Effector CD4-positive, alpha-beta T cell (primary cell): Measurements from ENCODE around the gene ETHE1.
"Not testable (repeated sequence)": the region's sequence is repeated elsewhere in the genome, so short reads cannot be mapped to it uniquely, and the experiment has no call there.

Experiments used
- DNase-seq: peaks from one replicate; pipeline ENCODE4 v3.0.0-alpha.2; 2020

The ETHE1 gene

DNA sequence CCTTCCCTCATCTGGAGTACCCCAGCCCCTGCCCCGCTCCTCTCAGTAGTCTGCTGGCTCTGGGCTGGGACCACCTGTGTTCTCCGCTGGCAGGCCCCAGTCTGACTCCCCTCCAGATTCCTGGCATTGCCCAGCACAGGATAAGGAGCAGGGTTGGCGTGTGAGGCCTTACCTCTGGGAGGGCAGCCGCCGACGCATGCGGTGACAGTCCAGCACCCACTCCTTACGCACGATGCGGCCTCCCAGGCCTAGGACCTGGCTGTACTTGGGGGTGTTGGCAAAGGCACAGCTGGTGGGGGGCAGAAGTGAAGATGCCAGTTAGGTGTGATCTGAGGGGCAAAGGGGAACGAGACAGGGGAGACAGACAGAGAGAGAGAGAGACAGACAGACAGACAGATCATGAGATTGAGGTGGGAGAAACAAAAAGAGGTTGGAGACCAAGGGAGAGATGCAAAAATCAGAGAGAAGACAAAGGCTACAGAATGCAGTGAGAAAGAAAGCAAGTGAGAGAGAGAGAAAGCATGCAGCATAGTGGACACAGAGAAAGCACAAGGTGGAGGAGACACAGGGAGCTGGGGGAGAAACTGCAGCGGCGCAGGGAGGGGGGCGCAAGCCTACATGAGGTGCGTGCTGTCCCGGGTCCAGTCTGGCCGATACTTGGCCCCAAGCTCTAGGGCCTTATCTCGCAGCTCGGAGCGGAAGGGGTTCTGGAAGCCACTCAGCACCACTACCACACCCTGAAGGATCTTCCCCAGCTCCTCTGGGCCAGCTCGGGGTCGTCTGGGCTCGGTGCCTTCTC, 24.6 kb upstream of the ETHE1 start:
- DNase-seq: no peak

DNA sequence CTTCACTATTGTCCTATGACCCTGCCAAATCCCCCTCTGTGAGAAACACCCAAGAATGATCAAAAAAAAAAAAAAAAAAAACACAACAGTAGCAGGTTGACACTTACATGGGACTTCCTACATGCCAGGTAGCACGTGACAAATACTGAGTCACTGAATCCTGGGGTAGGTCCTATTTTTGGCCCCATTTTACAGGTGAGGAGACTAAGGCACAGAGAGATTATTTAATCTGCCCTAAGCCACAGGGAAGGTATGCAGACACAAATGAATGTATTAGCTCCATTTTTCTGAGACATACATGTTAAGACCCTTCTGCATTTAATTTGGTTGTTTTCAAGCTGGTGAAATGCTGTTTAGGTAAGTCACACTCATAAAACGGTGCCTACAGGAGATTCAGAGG, 21.7 kb upstream of the ETHE1 start:
- no peak for DNase-seq

DNA sequence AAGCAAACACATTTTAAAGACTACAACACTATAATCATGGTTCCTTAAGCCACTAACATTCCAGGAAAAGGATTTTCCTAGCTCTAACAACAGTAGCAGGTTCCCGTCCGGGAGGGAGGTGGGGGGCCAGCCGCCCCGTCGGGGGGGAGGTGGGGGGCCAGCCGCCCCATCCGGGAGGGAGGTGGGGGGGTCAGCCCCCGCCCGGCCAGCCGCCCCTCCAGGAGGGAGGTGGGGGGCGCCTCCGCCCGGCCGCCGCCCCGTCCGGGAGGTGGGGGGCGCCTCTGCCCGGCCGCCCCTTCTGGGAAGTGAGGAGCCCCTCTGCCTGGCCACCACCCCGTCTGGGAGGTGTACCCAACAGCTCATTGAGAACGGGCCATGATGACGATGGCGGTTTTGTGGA, 20.9 kb upstream of the ETHE1 start:
- not testable (repeated sequence) for DNase-seq

- DNase-seq: no peak
Observed at GRCh38 chr19:43546581-43546980, 19.6 kb upstream of the ETHE1 start.

DNA sequence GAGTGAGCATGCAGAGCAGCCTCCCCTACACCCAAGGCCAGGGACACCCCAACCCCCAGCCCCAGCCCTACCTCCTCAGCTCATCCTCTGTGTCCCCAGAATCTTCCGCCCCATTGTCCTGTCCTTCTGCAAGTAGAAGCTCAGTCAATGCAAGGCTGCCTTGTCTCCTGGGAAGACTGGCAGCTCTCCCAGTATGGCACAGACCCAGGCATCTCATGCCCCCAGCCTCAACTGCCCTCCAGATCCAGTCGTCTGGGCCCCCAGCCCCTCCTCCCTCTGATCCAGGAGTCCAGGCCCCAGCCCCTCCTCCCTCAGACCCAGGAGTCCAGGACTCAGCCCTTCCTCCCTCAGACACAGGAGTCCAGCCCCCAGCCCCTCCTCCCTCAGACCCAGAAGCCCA, 19.0 kb upstream of the ETHE1 start:
- no peak for DNase-seq

DNA sequence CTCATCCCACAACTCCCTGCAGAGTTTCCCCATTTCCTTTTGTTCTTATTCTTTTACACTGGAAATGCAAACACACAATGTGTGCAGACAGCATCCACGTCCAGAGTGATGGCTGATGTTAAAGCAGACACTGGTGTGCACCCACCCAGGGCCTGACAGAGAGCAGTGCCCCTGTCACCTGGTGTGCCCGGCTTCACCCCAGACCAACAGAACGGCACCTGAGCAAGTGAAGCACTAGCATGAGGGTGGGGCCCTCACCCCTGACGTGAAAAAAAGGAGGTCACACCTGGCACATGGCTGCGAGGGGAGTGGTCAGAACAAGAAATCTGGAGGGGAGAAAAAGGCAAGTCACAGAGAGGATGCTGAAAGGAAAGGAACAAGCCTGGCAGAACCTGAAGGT, 18.3 kb upstream of the ETHE1 start:
- no peak for DNase-seq

DNA sequence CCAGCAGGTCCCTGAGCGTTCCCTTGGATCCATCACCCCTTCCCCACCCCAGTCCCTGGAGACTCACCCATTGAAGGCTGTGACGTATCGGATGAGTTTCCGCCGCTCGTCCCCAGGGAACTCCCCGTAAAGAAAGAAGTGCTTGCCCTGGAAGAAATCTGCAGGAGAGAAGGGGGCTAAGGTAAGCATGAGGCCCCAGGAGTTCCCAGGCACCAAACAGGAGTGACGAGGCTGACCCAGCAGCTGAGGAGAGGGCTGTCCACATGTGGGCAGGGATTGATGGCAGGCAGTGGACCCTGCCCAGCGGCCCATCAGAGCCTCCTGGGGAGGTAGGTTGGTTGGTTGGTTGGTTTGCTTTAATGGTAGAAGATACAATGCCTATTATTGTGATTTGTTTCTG, 17.1 kb upstream of the ETHE1 start:
- DNase-seq: no peak

- no peak for DNase-seq
Observed at GRCh38 chr19:43541920-43542650, 15.1 kb upstream of the ETHE1 start.

GRCh38 chr19:43540381-43540780, 13.4 kb upstream of the ETHE1 start:
- DNase-seq: no peak

- DNase-seq: no peak
Observed at GRCh38 chr19:43538922-43539321, 11.9 kb upstream of the ETHE1 start.

GRCh38 chr19:43534816-43535761, 8.1 kb upstream of the ETHE1 start:
- DNase-seq: no peak

GRCh38 chr19:43534305-43534815, 7.4 kb upstream of the ETHE1 start:
- DNase-seq: no peak

DNA sequence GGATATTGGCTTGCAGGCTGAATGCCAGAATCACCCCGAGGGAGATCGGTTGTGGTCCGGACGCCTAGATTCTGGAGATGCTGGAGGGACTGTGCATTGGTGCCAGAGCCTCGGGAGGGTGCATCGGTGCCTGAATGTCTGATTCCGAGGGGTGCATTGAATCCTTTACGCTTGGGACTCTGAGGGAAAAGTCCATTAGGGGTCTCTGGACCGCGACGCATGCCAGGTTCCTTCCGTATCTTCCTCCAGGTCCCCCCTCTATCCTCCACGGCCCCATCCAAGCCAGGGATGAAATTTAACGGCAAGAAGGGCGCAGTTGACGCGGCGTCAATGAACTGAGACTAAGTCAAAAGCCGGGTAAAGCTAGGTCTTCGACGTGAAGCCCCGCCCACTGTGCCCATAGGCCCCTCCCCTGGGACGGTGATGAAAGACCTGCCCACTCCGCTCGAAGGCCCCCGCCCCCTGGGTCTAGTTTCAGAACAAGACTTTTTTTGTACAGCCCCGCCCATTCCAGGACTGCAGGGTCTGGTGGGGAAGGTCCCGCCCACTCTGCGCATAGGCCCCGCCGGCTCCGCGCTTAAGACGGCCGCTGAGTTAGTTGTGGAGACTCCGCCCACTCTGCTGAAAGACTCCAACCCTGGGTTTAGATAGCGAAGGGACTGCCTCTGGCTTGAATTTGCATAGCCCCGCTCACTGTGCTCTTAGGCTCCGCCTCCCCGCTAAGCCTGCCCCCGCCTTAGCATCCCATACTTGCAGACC, 6.7 kb upstream of the ETHE1 start:
- DNase-seq: peak; percentile 87

DNA sequence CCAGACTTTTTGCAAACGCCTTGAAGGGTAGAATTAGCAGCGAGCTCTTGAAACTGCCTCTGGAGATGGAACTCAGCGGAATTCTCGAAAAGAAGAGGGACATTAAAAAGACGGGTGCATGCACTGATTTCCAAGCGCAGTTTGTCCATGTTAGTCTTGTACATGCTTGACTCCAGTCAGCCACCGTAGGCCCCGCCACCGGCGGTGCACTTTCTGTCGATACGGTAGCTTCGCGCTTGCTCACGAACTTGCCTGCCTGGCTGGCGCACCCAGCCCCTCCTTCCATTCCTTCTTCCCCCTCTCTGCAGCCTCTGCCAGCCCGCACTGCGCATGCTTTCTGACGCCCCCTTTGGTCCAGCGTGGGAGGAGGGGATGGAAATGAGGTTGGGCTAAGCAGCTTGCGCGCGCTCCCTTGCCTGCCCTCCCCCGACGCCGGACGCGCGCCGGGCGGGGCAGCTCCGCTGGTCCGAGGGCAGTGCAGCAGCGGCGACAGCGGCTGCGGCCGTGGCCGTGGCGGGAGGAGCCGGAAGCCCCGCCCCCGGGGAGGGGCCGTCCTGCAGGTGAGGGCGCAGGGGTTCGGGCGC, 6.1 kb upstream of the ETHE1 start, which contains the start of gene ZNF575:
Gene ZNF575 (plus strand): TSS at position 227 of the 584 bp plus-strand sequence. CDS start 1,235 bp downstream, outside the sequence.
- DNase-seq: peak; percentile 67

DNA sequence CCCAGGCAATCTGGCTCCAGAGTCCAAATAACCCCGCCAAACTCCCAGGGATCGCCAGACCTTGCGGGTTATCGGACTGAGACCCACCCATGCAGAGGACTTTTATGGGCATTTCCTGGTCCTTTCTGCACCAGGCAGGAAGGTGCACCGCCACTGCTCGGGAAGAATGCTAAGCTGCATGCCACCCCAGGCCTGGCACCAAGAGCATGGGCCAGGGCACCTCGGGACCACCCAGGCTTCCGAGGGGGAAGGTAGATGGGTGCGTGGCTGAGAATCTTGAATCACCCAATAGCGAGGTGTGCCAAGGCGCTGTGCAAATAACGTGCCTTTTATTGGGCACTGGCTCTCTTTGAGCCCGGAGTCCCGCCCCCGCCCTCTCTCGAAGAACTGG, 5.6 kb upstream of the ETHE1 start:
- DNase-seq: no peak

- no peak for DNase-seq
Observed at GRCh38 chr19:43527860-43528622, 1.0 kb upstream of the ETHE1 start.

GRCh38 chr19:43525836-43526771, 897 bp downstream of the ETHE1 start:
- DNase-seq: no peak

GRCh38 chr19:43524922-43525835, 1.8 kb downstream of the ETHE1 start:
- no peak for DNase-seq

DNA sequence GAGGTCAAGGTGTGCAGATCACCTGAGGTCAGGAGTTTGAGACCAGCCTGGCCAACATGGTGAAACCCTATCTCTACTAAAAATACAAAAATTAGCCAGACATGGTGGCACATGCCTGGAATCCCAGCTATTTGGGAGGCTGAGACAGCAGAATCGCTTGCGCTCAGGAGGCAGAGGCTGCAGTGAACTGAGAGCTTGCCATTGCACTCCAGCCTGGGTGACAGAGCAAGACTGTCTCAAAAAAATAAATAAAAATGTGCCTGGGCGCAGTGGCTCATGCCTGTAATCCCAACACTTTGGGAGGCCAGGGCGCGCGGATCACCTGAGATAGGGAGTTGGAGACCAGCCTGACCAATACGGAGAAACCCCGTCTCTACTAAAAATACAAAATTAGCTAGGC, 3.3 kb downstream of the ETHE1 start:
- not testable (repeated sequence) for DNase-seq
